Measurements from ENCODE around the gene THAP5.

DNA sequence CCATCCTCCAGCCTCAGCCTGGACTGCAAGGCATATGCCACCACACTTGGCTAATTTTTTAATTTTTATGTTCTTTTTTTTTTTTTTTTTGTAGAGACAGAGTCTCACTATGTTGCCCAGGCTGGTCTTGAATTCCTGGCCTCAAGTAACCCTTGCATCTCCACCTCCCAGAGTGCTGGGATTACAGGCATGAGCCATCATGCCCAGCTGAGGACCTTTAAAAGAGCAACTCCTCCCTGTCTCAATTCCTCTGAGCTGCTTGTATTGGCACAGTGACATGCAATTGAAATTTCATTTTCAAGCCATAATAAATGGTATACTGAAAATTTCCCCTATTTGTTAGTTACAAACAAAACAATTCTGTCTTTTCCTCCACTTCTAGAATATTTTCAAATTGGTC is 19.7 kb upstream of the THAP5 start:
- TF ChIP-seq, protein P1, sequence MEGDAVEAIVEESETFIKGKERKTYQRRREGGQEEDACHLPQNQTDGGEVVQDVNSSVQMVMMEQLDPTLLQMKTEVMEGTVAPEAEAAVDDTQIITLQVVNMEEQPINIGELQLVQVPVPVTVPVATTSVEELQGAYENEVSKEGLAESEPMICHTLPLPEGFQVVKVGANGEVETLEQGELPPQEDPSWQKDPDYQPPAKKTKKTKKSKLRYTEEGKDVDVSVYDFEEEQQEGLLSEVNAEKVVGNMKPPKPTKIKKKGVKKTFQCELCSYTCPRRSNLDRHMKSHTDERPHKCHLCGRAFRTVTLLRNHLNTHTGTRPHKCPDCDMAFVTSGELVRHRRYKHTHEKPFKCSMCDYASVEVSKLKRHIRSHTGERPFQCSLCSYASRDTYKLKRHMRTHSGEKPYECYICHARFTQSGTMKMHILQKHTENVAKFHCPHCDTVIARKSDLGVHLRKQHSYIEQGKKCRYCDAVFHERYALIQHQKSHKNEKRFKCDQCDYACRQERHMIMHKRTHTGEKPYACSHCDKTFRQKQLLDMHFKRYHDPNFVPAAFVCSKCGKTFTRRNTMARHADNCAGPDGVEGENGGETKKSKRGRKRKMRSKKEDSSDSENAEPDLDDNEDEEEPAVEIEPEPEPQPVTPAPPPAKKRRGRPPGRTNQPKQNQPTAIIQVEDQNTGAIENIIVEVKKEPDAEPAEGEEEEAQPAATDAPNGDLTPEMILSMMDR (IDR thresholded peaks at IDR 0.05; ENCODE audit: low read length): no peak
- no peak for TF ChIP-seq EZH2 (optimal IDR thresholded peaks at IDR 0.05; ENCODE audit: low read depth, low read length)

Data from MM.1S (cell line).